Stimulated activated naive B cell treated with anti-CD40 and anti-IgM and Interleukin-4, amounts not matched to agents 10 μg/mL and 1 μg/mL and 100 μg/mL, for 72 hours (primary cell): Measurements from ENCODE around the gene ALKBH2.
A peak's percentile ranks its signal among the peaks of the same experiment; 100 is the strongest.

Experiments
- ATAC-seq, 2 donors: fragments of 150-1000 bp; cut with Tn5 transposase; replicated peaks; 2 replicates each; pipeline ENCODE4 v1.10.0; 2021; ENCODE audit warnings: moderate library complexity in 1 of 2
- DNase-seq: peaks from one replicate; pipeline ENCODE4 v3.0.0; 2021
- H3K27ac Mint-ChIP-seq: one replicate; pipeline ENCODE4 v1.8.0; 2022; ENCODE audit warnings: mild to moderate bottlenecking, mixed read lengths
- H3K27me3 Mint-ChIP-seq, 2 donors: one replicate each; pipeline ENCODE4 v1.8.0; 2022; ENCODE audit warnings: mixed read lengths in 2 of 2
- H3K36me3 Mint-ChIP-seq, 2 donors: one replicate each; pipeline ENCODE4 v1.8.0; 2022; ENCODE audit warnings: mixed read lengths in 2 of 2, mild to moderate bottlenecking in 1 of 2
- H3K4me1 Mint-ChIP-seq, 2 donors: one replicate each; pipeline ENCODE4 v1.8.0; 2022; ENCODE audit warnings: mixed read lengths in 2 of 2, mild to moderate bottlenecking in 1 of 2
- H3K4me3 Mint-ChIP-seq, 2 donors: one replicate each; pipeline ENCODE4 v1.8.0; 2022; ENCODE audit warnings: mild to moderate bottlenecking in 2 of 2, mixed read lengths in 2 of 2, moderate library complexity in 1 of 2
- H3K9me3 Mint-ChIP-seq, 2 donors: one replicate each; pipeline ENCODE4 v1.8.0; 2022; ENCODE audit warnings: mixed read lengths in 2 of 2, mild to moderate bottlenecking in 1 of 2

The ALKBH2 gene

DNA sequence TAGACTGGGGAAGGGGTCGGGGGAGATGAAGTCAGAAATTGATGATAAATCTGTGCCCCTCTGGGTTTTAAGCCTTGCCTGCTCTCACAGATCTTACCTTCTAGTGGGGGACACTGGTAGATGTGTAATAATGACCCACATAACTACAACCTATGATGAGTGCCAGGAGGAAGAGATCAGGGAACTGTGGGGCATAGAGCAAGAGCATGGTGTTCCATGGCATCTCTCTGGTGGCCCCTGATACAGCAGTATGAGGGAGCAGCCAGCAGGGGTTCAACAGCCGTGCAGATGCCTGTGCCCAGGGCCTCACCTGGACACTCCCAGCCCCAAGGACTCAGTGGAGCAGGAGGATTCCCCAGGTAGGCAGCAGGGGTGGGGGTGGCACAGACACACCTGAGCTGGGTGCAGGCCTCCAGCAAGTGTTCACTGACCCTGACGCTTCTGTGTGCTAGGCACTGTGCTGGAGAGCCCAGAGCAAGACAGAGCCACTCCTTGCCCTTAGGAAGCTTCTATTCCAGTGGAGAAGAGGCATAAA is 28.1 kb upstream of the ALKBH2 start:
- no peaks in the 10 kb centered on the region for H3K36me3 Mint-ChIP-seq
- no peaks in the 10 kb centered on the region for H3K4me1 Mint-ChIP-seq
- no peak for DNase-seq
- no peak overlapping the region for H3K27ac Mint-ChIP-seq
- H3K27me3 Mint-ChIP-seq: no peaks in the 10 kb centered on the region
- H3K9me3 Mint-ChIP-seq: no peaks in the 10 kb centered on the region
- H3K4me3 Mint-ChIP-seq: no peak overlapping the region
- ATAC-seq: no peak

DNA sequence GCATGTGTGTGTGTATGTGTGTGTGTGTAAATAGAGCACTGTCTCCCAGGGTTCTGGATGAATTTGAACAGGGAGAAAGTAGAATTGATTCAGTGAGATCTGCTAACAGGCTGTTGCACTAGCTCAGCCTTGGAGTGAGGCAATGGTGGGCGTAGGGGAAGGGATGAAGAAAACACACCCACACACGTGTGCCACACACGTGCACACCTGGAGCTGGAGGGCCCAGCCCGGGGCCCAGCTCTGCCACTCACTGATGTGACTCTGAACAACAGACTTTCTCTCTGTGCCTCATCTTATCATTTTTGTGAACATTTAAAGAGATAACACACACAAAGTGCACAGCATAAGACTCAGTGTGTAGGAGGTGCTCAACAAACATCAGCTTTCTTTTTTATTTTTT is 27.3 kb upstream of the ALKBH2 start:
- no peak overlapping the region for H3K4me3 Mint-ChIP-seq
- H3K4me1 Mint-ChIP-seq: peaks cover 0 to 3% of the 10 kb centered on the region in 2 donors
- no peak overlapping the region for H3K27ac Mint-ChIP-seq
- H3K9me3 Mint-ChIP-seq: no peaks in the 10 kb centered on the region
- ATAC-seq (no peak), DNase-seq (no peak)
- H3K36me3 Mint-ChIP-seq: no peaks in the 10 kb centered on the region
- H3K27me3 Mint-ChIP-seq: no peaks in the 10 kb centered on the region

DNA sequence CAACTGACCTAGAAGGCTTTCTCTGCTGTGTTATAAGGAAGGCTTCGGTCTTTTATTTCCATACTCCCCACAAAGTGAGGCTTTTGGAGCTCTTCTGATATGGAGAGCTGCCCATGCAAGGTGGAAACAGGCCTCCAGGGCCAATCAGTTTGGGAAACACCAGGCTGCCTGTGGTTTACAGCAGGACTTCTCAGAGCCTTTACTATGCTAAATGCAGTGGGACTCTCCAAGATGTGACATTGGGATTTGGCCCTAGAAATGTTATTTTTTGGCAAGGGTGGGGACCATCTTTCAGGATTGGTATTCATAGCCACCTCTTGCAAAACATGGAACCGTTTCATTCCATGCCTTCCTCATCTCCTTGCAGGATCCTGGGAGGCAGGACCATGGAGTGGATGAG is 26.8 kb upstream of the ALKBH2 start:
- ATAC-seq: no peak
- H3K4me1 Mint-ChIP-seq: peaks cover 0 to 3% of the 10 kb centered on the region in 2 donors
- H3K27ac Mint-ChIP-seq: no peak overlapping the region
- H3K9me3 Mint-ChIP-seq: no peaks in the 10 kb centered on the region
- no peak for DNase-seq
- no peaks in the 10 kb centered on the region for H3K27me3 Mint-ChIP-seq
- no peaks in the 10 kb centered on the region for H3K36me3 Mint-ChIP-seq
- no peak overlapping the region for H3K4me3 Mint-ChIP-seq

DNA sequence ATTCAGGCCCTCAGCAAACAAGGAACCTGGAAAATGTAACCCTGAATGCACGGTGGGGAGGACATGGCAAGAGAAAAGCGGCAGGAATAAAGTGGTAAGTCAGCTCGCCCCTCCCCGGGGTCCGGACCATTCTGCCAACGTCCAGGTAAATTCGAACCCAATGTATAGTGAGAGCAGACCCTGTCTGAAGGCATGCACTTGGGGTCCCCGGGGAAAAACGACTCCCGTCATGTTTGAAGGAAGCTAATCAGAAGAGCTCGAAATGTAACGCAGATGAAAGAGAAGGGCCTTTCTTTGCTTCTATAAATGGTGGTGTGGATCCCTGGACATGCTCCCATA is 23.3 kb upstream of the ALKBH2 start:
- H3K27ac Mint-ChIP-seq: no peak overlapping the region
- H3K27me3 Mint-ChIP-seq: no peaks in the 10 kb centered on the region
- DNase-seq: no peak
- ATAC-seq: no peak
- H3K4me1 Mint-ChIP-seq: peaks cover 3% of the 10 kb centered on the region in 2 donors
- no peaks in the 10 kb centered on the region for H3K9me3 Mint-ChIP-seq
- H3K4me3 Mint-ChIP-seq: no peak overlapping the region
- H3K36me3 Mint-ChIP-seq: no peaks in the 10 kb centered on the region

- no peaks in the 10 kb centered on the region for H3K9me3 Mint-ChIP-seq
- no peak within 1 kb of the TSS for H3K4me3 Mint-ChIP-seq
- no peak within 1 kb of the TSS for H3K27ac Mint-ChIP-seq
Measured at GRCh38 chr12:109115758-109116610, 22.7 kb upstream of the ALKBH2 start, which contains the start of gene ACACB. ACACB (plus strand) TSS chr12:109116587; CDS start chr12:109139406, 22,819 bp downstream.

GRCh38 chr12:109115404-109115757 is 22.1 kb upstream of the ALKBH2 start:
- DNase-seq (no peak), ATAC-seq (no peak)
- Mint-ChIP-seq H3K4me3 (no peak overlapping the region), H3K27me3 (no peaks in the 10 kb centered on the region), H3K9me3 (no peaks in the 10 kb centered on the region), H3K4me1 (peaks cover 3 to 12% of the 10 kb centered on the region in 2 donors), H3K27ac (no peak overlapping the region), H3K36me3 (peaks cover 0 to 2% of the 10 kb centered on the region in 2 donors)

More at GRCh38 chr12:109115758-109116610, 22.7 kb upstream of the ALKBH2 start, which contains the start of gene ACACB:
- ATAC-seq (no peak), DNase-seq (no peak)
- Mint-ChIP-seq H3K27me3 (no peaks in the 10 kb centered on the region), H3K36me3 (no peaks in the 10 kb centered on the region), H3K4me1 (peaks cover 3 to 8% of the 10 kb centered on the region in 2 donors)

DNA sequence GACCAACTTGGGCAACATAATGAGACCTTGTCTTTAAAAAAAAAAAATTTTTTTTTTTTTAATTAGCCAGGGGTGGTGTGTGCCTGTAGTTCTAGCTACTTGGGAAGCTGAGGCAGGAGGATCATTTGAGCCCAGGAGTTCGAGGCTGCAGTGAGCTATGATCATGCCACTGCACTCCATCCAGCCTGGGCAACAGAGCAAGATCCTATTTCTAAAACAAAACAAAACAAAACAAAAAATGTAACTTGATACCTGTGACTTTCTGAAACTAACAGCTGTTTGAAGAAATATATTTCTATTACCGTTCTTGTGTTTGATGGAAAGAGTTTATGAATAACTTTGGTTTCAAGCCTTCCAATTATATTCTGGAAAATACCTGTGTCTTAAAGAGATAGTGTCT is 21.4 kb upstream of the ALKBH2 start:
- no peak for ATAC-seq
- H3K4me3 Mint-ChIP-seq: no peak overlapping the region
- peaks cover 3 to 12% of the 10 kb centered on the region in 2 donors for H3K4me1 Mint-ChIP-seq
- no peak for DNase-seq
- H3K27me3 Mint-ChIP-seq: no peaks in the 10 kb centered on the region
- H3K9me3 Mint-ChIP-seq: no peaks in the 10 kb centered on the region
- peaks cover 0 to 4% of the 10 kb centered on the region in 2 donors for H3K36me3 Mint-ChIP-seq
- H3K27ac Mint-ChIP-seq: no peak overlapping the region

- Mint-ChIP-seq H3K27me3 (no peaks in the 10 kb centered on the region), H3K4me1 (peaks cover 3 to 12% of the 10 kb centered on the region in 2 donors), H3K9me3 (no peaks in the 10 kb centered on the region), H3K4me3 (no peak overlapping the region), H3K27ac (no peak overlapping the region), H3K36me3 (peaks cover 3 to 7% of the 10 kb centered on the region in 2 donors)
- DNase-seq (no peak), ATAC-seq (no peak)
Measured at GRCh38 chr12:109113661-109114321, 20.5 kb upstream of the ALKBH2 start.

- peaks cover 3 to 12% of the 10 kb centered on the region in 2 donors for H3K4me1 Mint-ChIP-seq
- no peaks in the 10 kb centered on the region for H3K27me3 Mint-ChIP-seq
- no peak for DNase-seq
- no peak overlapping the region for H3K4me3 Mint-ChIP-seq
- H3K27ac Mint-ChIP-seq: no peak overlapping the region
- ATAC-seq: no peak
- H3K9me3 Mint-ChIP-seq: no peaks in the 10 kb centered on the region
- H3K36me3 Mint-ChIP-seq: peaks cover 4 to 10% of the 10 kb centered on the region in 2 donors
Measured at GRCh38 chr12:109112720-109113465, 19.6 kb upstream of the ALKBH2 start.

DNA sequence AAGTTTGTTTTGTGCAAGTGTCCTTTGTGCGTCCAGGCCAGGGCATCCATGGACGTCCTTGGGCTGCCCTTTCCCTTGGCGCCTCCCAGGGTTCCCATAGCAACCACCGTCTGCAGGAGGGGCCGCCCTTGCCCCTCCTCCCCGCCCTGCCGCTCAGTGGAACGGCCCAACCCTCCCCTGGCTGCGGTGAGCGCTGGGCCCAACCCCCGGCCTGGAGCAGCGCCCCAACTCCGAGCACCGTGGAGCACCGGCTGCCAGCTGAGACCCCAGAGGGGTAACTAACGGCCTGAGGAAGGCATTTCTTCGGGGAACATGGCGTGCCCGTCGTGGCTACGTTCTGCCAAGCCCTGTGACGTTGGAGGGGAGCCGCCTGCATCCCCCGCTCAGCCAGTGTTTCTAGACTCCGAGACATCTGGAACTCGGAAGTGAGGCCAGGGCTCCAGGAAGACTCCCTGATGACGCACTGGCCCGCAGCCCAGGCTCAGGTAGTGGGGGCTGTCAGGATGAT is 17.8 kb upstream of the ALKBH2 start:
- Mint-ChIP-seq H3K9me3 (no peaks in the 10 kb centered on the region), H3K27me3 (no peaks in the 10 kb centered on the region), H3K4me3 (peak overlapping the region; percentile 74 to 84), H3K36me3 (peaks cover 7 to 15% of the 10 kb centered on the region in 2 donors), H3K27ac (peak overlapping the region; percentile 42), H3K4me1 (peaks cover 3 to 12% of the 10 kb centered on the region in 2 donors)
- ATAC-seq: peak; percentile 84 to 86
- DNase-seq: peak; percentile 18

DNA sequence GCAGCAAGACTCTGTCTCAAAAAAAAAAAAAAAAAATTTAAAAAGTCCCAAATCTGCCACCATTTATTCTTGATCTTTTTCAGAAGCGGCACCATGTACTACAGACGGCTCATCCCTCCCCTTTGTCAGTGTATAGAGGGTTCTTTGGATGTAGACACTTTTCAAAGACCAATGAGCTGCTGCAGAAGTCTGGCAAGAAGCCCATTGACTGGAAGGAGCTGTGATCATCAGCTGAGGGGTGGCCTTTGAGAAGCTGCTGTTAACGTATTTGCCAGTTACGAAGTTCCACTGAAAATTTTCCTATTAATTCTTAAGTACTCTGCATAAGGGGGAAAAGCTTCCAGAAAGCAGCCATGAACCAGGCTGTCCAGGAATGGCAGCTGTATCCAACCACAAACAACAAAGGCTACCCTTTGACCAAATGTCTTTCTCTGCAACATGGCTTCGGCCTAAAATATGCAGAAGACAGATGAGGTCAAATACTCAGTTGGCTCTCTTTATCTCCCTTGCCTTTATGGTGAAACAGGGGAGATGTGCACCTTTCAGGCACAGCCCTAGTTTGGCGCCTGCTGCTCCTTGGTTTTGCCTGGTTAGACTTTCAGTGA is 16.6 kb upstream of the ALKBH2 start:
- ATAC-seq: no peak
- no peaks in the 10 kb centered on the region for H3K27me3 Mint-ChIP-seq
- no peaks in the 10 kb centered on the region for H3K9me3 Mint-ChIP-seq
- no peak overlapping the region for H3K4me3 Mint-ChIP-seq
- H3K27ac Mint-ChIP-seq: no peak overlapping the region
- peaks cover 0 to 12% of the 10 kb centered on the region in 2 donors for H3K4me1 Mint-ChIP-seq
- DNase-seq: no peak
- peaks cover 14 to 23% of the 10 kb centered on the region in 2 donors for H3K36me3 Mint-ChIP-seq

- ATAC-seq: no peak
- no peak for DNase-seq
- peaks cover 28 to 39% of the 10 kb centered on the region in 2 donors for H3K36me3 Mint-ChIP-seq
- no peak overlapping the region for H3K4me3 Mint-ChIP-seq
- H3K27ac Mint-ChIP-seq: no peak overlapping the region
- peaks cover under 1 to 6% of the 10 kb centered on the region in 2 donors for H3K4me1 Mint-ChIP-seq
- no peaks in the 10 kb centered on the region for H3K9me3 Mint-ChIP-seq
- H3K27me3 Mint-ChIP-seq: no peaks in the 10 kb centered on the region
Measured at GRCh38 chr12:109105176-109105575, 11.9 kb upstream of the ALKBH2 start.

- H3K4me1 Mint-ChIP-seq: peaks cover 7 to 30% of the 10 kb centered on the region in 2 donors
- H3K36me3 Mint-ChIP-seq: peaks cover 24 to 31% of the 10 kb centered on the region in 2 donors
- no peak overlapping the region for H3K4me3 Mint-ChIP-seq
- H3K9me3 Mint-ChIP-seq: no peaks in the 10 kb centered on the region
- H3K27me3 Mint-ChIP-seq: no peaks in the 10 kb centered on the region
- no peak for DNase-seq
- no peak overlapping the region for H3K27ac Mint-ChIP-seq
- ATAC-seq: no peak
Measured at GRCh38 chr12:109102491-109102890, 9.2 kb upstream of the ALKBH2 start.

DNA sequence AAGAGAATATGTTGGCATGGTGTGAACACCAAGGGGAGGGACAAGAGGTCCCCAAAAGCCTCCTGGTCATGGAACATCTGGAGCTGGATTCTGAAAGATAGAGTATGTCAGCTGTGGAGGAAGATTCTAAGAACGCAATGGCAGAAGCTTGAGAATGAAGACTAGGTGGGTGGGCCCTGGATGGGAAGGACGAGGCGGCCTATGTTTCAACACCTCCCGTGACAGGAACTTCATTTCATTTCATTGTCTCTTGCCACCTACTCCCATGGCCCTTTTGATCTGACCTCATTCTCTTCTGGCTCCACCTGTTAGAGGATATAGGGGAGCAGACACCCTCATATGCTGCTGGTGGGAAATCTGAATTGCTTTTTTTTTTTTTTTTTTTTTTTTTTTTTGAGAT is 7.5 kb upstream of the ALKBH2 start:
- DNase-seq (no peak), ATAC-seq (no peak)
- H3K4me3 Mint-ChIP-seq: no peak overlapping the region
- H3K4me1 Mint-ChIP-seq: peaks cover 7 to 33% of the 10 kb centered on the region in 2 donors
- peaks cover 19 to 28% of the 10 kb centered on the region in 2 donors for H3K36me3 Mint-ChIP-seq
- H3K27ac Mint-ChIP-seq: no peak overlapping the region
- H3K27me3 Mint-ChIP-seq: no peaks in the 10 kb centered on the region
- H3K9me3 Mint-ChIP-seq: no peaks in the 10 kb centered on the region
